DMS53 treated with DMSO at 0.1 percent for 48 hours (cell line): ENCODE measurements around the gene CNOT2.
"Not testable (repeated sequence)": the region's sequence is repeated elsewhere in the genome, so short reads cannot be mapped to it uniquely, and the experiment has no call there.

Experiments
- DNase-seq: peaks from one replicate; lab custom pipeline; 2025; ENCODE audit not compliant: unreplicated experiment; lab: John Stamatoyannopoulos, UW

The CNOT2 gene

DNA sequence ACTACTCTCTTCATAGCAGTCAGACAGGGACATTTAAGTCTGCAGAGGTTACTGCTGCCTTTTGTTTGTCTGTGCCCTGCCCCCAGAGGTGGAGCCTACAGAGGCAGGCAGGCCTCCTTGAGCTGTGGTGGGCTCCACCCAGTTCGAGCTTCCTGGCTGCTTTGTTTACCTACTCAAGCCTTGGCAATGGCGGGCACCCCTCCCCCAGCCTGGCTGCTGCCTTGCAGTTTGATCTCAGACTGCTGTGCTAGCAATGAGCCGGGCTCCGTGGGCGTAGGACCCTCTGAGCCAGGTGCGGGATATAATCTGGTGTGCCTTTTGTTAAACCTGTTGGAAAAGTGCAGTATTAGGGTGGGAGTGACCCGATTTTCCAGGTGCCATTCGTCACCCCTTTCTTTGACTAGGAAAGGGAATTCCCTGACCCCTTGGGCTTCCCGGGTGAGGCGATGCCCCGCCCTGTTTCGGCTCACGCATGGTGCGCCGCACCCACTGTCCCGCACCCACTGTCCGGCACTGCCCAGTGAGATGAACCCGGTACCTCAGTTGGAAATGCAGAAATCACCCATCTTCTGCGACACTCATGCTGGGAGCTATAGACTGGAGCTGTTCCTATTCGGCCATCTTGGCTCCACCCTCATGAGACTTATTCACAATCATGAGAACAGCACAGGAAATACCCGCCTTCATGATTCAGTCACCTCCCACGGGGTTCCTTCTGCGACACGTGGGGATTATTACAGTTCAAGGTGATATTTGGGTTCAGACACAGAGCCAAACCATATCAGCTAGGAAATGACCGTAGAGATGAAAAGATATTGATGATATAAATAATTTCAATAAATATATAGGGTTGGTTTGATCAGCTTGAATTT lies 61.7 kb downstream of the CNOT2 start:
- DNase-seq: not testable (repeated sequence)

DNA sequence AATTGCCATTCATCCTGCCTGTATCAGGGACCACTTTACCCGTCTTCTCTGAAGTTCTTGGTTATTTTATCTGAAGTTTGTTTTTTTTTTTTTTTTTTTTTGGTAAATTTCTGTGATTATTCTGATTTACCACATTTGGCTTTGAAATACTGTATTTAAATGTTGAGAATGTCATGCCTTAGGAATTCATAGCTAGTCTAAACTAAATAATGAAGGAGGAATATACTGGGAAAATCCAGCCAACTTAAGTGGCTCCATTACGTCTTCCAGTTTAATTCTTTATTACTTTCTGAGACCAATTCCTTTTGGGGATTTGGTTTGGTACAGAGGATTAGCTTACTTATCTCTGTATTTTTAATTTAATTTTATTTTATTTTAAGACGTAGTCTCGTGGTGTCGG lies 62.6 kb downstream of the CNOT2 start:
- no peak for DNase-seq

DNA sequence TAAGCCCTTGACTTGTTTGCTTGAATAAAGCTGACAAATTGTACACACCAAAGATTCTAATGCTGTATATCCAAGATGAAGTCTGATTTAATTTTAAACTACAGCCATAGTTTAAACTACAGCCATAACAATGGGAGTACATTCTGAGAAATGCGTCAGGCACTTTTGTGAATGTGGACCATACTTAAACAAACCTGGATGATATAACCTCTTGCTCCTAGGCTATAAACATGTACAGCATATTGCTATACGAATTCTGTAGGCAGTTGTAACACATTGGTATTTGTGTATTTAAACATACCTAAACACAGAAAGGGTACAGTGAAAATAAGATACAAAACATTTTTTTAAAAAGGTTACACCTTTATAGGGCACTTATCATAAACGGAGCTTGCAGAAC lies 63.4 kb downstream of the CNOT2 start:
- DNase-seq: no peak

DNA sequence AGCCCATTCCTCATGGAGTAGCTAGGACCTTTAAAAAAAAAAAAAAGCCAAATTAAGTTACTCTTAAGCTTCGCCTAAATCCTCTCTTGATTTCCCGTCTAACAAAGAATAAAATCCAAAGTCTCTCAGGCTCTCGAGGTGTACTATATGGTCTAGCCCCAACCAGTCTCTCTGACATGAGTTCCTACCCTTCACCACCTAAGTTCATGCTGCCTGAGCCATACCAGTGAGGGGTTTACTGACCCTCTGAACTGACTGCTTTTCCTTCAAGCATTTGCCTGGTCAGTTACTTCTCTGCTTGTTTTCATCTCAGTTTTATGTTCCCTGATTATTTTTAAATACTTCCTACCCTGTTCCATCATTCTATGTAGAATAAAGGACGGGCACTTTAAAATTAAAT lies 64.6 kb downstream of the CNOT2 start:
- no peak for DNase-seq

DNA sequence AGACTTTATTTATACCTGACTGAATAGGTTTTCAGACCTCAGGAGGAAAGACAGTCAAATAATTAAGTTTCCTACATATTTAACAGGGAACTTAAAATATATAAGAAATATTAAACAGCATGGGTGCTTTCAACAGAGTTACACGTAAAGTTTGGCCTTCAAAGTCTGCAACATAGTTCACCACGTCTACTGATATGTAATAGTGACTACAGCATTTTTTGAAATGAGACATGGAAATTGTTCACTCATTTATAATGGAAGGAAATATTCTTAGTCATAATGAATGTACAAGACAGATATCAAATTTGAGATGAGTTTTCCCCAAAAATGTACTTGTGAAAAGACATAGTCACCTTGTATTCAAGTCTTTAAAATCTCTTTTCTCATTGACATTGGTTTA lies 66.1 kb downstream of the CNOT2 start:
- DNase-seq: no peak

DNA sequence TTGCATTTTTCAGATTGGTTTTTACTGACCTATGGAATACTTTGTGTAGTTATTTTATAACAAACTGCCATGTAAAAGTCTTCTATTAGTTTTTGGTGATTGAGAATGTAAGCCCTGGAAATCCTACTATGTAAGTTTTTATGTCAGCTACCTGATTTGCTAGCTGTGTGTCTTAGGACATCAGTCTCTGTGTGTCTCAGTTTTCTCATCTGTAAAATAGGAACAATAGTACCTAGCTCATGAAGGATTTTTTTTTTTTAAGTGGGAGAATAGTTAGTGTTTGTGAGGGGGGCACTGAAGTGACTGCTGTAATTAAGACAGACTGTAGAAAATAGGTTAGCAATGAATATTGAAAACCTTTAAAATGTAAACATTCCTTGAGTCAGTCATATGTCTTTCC lies 70.9 kb downstream of the CNOT2 start:
- DNase-seq: no peak

DNA sequence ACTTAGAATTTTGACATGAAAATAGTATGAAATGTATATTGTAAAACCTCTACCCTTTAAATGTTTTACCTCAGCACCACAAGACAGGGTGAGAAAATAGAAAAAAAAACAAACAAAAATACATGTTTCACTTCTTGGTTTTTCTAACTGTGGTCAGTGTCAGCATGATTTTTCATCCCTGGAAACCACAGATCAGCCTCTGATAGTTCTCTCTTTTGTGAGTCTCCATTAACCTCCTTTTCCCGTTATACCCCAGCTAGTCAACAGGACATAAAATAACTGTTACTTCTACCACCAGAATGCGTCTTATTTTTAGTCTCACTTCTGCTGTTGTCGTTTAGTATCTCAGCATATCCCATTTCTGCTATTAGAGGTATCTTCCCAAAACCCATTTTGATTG lies 74.5 kb downstream of the CNOT2 start:
- no peak for DNase-seq

DNA sequence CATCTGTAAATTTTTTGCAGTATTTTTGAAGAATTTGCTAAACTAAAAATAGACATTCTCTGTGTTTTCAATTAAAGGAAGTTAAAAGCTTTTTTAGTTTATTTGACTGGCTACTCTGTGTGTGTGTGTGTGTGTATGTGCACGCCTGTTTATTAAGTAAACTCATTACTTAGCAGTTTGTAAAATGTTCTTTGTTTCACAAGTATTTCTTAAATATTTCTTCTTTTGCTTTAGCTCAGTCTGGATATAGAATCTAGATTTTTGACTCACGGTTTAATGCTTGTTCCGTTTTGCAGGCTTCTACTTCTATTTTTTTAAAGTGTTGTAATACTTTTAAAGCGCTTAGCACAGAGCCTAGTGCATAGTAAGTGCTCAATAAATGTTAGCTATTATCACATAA lies 76.4 kb downstream of the CNOT2 start:
- DNase-seq: no peak

DNA sequence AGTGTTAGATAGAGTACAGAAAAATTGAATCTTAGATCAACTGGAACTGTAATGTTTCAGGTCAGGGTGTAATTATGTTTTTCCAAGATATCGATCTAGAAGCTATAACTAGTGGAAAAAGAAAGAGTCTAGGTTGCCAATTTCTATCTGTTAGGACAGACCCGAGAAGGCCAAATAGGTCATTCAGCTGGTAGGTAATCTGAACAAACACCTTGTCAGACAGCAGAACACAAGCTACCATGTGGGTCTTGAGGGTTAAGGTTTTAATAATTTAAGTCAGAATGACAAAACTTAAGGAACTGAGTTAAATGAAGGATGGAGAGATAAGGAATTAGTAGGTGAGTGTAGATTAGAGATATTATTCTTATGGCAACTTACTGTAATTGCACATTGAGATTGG lies 78.0 kb downstream of the CNOT2 start:
- no peak for DNase-seq

DNA sequence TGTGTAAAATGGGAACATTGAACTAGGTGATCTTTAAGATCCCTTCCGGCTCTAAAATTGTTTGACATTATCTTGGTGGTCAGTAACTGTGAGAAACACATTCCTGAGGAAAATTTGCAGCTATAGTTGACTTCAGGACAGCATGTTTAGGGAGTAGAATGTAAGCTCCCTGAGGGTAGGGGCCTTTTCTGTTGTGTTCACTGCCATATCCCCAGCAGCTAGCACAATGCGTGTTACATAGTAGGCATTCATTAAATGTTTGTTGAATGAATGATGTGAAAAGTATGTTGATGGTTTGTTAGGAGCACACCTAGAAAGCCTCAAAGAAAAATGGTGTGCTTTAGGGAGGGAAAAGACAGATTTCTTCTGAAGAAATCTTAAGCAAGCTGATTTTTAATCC lies 84.3 kb downstream of the CNOT2 start:
- no peak for DNase-seq

DNA sequence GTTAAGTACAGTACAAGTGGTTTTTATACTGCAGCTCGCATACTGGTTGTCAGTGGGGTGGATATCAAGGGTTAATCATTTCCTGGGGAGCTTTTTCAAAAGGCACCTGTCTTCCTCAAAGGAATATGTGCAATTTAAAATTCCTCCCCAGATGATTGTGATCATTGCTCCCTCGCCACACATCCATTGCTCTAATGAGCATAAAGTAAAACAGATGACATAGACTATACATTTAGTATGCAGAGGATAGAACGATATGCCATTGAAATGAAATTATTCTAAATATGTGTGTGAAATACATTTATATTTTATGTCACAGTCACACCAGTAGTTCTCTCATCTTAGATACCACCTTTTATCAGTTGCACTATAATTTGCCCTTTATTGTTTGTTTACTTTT lies 86.5 kb downstream of the CNOT2 start:
- no peak for DNase-seq

DNA sequence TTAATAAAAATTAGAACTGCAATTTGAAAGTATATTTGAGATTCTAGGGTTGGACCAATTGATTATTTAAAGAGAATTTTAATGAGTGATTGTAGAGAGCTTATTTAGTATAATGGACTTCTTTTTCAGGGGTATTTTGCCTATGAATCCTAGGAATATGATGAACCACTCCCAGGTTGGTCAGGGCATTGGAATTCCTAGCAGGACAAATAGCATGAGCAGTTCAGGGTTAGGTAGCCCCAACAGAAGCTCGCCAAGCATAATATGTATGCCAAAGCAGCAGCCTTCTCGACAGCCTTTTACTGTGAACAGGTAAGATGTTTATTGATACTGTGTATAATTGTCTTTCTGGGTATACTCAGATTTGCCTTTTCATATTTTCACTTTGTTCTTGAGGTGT lies 86.9 kb downstream of the CNOT2 start:
- no peak for DNase-seq

DNA sequence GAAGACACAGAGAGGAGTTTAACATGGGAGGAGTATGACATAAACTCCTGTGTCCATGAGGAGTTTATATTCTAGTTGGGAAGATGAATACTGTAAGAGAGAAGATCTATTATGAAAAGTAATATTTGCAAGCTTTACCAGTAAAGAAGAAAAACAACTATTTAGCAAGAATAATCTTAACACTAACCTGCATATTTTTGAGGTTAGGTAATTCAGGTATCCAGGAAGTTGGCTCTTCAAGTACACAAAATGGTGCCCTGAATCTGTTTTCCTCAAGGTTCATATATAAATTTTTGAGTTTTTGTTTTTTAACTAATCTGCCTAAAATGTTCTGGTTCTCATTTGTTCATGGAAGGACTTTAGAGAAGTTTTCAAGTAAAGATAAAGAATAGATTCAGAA lies 89.0 kb downstream of the CNOT2 start:
- DNase-seq: no peak

DNA sequence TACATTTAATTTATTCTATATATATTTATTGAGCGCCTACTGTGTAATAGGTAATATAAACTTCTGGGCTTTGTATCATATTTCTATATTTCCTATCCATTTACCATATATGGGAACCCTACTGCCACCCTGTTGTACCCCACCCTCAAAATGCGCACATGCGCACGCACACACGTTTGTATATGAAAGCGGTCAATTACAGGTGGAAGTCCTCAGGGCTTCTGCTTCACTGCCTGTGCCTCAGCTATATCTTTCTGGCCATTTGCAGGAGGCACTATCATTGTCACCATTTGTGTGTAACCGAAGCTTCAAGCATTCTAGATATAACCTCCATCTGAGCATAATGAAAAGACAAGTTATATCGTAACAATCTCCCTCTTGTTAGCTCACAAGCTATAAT lies 91.5 kb downstream of the CNOT2 start:
- DNase-seq: no peak

DNA sequence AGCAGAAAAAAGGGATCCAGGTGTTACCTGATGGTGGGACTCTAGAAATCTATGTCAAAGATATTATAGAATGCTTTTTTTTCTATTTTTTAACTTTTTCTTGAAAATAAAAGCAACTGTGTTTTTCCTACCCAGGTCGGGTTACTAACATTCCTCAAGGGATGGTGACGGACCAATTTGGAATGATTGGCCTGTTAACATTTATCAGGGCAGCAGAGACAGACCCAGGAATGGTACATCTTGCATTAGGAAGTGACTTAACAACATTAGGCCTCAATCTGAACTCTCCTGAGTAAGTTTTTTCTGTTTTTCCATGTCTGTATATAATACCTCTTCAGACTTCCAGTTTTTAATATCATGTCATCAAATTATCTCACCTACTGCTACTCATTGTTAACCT lies 95.3 kb downstream of the CNOT2 start:
- no peak for DNase-seq

DNA sequence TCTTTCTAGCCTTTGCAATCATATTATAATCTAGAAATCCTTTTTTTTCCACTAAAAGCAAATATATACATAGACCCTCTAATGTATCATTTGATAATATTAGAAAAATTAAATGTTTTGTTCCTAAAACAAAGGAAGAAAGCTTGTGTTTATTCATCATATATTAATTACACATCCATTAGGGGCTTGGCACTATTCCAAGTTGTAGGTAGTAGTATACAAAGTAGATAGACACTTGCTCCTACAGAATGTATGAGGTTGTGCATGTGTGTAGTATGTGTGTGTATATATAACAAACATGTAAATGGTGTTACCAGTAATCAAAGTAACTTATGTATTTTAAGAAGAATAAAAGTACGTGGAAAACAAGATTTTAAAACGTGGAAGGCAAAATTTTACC lies 107.8 kb downstream of the CNOT2 start:
- DNase-seq: no peak

DNA sequence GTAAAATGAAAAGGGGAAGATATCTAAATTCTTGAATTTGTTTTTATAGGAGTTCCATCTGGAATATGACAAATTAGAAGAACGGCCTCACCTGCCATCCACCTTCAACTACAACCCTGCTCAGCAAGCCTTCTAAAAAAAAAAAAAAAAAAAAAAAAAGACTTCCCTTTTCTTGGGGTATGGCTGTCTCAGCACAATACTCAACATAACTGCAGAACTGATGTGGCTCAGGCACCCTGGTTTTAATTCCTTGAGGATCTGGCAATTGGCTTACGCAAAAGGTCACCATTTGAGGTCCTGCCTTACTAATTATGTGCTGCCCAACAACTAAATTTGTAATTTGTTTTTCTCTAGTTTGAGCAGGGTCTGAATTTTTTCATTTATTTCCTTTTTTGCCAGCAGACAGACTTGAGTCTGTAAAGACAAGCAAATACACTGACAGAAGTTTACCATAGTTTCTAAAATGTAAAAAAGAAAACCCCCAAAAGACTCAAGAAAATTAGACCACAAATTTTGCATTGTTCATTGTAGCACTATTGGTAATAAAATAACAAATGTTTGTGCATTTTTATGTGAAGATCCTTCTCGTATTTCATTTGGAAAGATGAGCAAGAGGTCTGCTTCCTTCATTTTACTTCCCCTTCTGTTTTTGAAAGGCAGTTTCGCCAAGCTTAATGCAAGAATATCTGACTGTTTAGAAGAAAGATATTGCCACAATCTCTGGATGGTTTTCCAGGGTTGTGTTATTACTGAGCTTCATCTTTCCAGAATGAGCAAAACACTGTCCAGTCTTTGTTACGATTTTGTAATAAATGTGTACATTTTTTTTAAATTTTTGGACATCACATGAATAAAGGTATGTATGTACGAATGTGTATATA lies 110.8 kb downstream of the CNOT2 start:
- DNase-seq: no peak

DNA sequence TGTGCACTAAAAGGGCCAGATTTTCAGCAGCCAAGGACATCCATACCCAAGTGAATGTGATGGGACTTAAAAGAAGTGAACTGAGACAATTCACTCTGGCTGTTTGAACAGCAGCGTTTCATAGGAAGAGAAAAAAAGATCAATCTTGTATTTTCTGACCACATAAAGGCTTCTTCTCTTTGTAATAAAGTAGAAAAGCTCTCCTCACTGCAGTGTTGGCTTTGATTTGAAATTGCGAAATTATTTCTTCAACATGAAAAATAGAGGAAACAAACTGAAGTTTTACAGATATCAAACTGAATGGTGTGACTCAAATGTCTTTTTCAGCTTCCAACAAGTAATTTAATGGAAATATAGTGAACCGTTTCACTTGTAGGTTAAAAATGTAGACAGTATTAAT lies 111.6 kb downstream of the CNOT2 start:
- DNase-seq: no peak

DNA sequence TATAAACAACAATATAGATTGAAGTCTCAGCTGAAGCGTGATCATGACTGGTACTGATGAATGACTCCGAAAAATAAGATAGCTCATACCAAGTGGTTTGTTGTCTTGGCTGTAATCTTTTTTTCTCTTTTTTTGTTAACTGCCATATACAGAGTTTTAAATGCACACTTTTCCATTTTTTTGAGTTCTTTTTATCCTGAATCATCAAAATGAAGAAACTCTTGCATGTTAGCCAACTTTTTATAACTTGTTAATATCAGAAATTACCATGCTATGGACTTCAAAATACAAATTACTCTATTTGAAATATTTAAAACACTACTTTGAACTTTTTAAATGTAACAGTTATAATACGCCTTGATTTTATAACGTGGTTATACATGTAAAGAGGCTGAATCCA lies 112.7 kb downstream of the CNOT2 start:
- no peak for DNase-seq

DNA sequence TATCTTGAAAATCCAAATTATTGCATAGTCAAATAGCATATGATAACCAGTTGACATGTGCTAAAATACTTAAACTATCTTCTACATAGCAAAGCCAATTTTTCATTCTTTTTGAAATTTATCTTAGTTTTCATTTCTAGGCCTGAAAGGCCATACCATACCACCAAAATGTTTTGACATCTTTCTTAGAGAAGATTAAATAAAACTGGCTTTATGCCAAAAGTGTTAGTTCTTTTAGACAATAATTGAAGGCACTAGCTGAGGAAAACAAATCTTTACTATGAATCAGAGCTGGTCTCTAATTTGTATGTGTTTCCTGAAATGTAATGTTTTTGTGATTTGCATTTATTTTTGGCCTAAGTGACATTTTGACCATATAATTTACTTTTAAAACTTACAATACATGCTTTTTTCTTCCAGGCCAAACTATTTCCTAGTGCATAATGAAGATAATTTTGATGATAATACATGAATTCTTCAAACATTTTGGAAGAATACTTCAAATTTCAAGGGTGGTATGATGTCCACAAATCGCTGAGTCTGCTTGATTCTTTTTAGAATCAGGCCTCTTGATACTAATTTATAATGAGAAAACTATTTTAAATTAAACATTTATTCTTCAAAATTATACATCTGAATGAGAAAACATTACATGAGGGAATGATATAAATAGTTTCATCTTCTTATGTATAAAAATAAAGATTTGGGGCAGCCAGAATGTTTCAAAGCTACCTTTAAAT lies 116.4 kb downstream of the CNOT2 start:
- DNase-seq: no peak

DNA sequence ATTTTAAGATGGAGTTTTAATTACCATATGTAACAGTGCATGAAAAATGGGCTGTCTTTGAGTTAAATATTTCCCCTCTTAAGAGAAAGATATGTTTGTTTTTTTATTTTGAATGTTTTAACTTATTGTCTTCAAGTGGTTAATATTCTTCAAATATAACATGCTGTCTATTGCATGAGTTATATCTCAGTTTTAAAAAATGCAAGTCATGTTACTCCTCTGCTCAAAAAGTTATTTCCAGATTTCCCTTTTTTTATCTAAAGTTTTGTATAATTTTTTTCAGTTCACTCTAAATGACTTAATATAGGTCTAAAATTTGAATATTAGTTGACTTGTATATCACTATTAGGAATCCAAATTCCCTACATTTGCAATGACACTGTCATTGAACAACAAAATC lies 117.0 kb downstream of the CNOT2 start:
- no peak for DNase-seq
